ENCODE measurements around the gene GLUD2. TPM values are rescaled to one million over a fixed set of nuclear protein-coding genes. Genes with fewer than 3 reads are reported as not detected.
A peak's percentile ranks its signal among the peaks of the same experiment; 100 is the strongest.
"Not testable (repeated sequence)": the region's sequence is repeated elsewhere in the genome, so short reads cannot be mapped to it uniquely, and the experiment has no call there.

The GLUD2 gene
- total RNA-seq: under 1 TPM; 0.25 to 0.28 TPM

DNA sequence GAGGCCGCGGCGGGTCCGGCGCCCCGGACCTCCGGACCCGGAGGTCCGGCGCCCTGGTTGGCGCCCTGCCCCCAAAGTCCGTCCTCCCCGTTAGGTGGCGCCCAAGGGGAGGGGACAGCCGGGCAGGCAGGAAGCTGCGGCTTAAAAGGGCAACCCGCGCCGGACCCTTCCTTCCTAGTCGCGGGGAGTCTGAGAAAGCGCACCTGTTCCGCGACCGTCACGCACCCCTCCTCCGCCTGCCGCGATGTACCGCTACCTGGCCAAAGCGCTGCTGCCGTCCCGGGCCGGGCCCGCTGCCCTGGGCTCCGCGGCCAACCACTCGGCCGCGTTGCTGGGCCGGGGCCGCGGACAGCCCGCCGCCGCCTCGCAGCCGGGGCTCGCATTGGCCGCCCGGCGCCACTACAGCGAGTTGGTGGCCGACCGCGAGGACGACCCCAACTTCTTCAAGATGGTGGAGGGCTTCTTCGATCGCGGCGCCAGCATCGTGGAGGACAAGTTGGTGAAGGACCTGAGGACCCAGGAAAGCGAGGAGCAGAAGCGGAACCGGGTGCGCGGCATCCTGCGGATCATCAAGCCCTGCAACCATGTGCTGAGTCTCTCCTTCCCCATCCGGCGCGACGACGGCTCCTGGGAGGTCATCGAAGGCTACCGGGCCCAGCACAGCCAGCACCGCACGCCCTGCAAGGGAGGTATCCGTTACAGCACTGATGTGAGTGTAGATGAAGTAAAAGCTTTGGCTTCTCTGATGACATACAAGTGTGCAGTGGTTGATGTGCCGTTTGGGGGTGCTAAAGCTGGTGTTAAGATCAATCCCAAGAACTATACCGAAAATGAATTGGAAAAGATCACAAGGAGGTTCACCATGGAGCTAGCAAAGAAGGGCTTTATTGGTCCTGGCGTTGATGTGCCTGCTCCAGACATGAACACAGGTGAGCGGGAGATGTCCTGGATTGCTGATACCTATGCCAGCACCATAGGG lies at the start of gene GLUD2:
TSS of gene GLUD2 (plus strand) at position 170 of the 979 bp plus-strand sequence. CDS start at position 245, 75 bp downstream.
- peak; percentile 63 for ATAC-seq (ENCODE audit: low read depth)
- H3K27me3 Mint-ChIP-seq: peaks cover 21% of the 10 kb centered on the region
- POLR2A ChIA-PET, DNase-seq, H3K4me3 Mint-ChIP-seq, H3K36me3 Mint-ChIP-seq, H3K9me3 Mint-ChIP-seq, H3K4me1 Mint-ChIP-seq, H3K27ac Mint-ChIP-seq: not testable (repeated sequence)

DNA sequence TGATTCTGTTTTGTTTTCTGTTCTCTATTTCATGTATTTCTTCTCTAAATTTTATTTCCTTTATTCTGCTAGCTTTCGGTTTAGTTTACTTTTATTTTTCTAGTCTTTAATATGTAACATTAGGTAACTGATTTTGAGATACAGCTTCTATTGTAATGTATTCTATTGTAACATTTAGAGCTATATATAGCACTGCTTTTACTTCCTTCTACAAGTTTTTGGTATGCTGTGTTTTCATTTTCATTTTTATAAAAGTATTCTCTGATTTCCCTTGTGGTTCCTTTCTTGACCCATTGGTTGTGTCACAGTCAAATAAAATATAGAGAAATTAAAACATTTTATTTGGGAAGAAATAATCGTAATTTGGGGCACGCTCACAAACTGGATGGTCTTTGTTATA lies 48.0 kb upstream of the GLUD2 start:
- Mint-ChIP-seq H3K4me1 (no peaks in the 10 kb centered on the region), H3K27ac (no peak overlapping the region), H3K27me3 (no peaks in the 10 kb centered on the region), H3K9me3 (no peaks in the 10 kb centered on the region), H3K4me3 (no peak overlapping the region), H3K36me3 (no peaks in the 10 kb centered on the region)
- DNase-seq: no peak
- no peak for ATAC-seq (ENCODE audit: low read depth)
- POLR2A ChIA-PET: no interaction called here

DNA sequence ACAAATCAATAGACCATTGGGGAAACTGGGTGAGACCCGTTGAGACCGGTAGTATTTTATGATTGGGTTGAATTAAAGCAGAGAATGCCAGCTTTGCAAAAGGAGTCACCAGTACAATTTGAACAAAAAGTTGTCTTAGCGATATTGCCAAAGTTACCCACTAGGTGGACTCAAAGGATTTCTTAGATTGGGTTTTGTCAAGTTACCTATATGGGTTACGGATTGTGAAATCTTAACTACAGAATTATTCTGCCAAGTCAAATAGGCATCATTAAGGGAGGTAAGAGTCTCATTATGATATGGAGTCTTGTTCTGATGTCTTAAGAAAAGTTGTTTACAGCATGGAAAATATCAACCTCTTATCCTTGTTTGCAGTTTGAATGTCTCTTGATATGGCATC lies 46.8 kb upstream of the GLUD2 start:
- H3K27ac Mint-ChIP-seq: no peak overlapping the region
- no peak for ATAC-seq (ENCODE audit: low read depth)
- no peak for DNase-seq
- H3K4me1 Mint-ChIP-seq: no peaks in the 10 kb centered on the region
- H3K27me3 Mint-ChIP-seq: no peaks in the 10 kb centered on the region
- H3K4me3 Mint-ChIP-seq: no peak overlapping the region
- POLR2A ChIA-PET: no interaction called here
- H3K9me3 Mint-ChIP-seq: no peaks in the 10 kb centered on the region
- no peaks in the 10 kb centered on the region for H3K36me3 Mint-ChIP-seq

DNA sequence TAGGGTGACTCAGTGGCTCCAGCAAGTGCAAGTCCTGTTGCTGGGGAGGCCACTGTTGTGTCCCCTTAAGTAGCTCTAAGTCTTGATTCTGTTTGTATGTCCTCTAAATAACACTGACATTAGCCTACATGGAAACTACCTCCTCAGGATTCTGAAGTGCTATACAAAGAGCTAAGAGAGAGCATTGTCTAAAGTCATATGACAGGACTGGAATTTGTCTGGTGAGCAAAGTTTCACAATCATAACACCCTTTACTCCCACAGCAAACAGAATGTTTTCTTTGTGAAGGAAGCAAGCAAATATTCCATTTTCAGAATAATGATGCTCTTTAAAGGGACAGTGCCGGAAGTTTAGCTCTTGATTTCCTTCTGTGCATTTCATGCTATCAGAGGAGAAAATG lies 38.5 kb upstream of the GLUD2 start:
- no peak overlapping the region for H3K4me3 Mint-ChIP-seq
- ATAC-seq (ENCODE audit: low read depth): no peak

DNA sequence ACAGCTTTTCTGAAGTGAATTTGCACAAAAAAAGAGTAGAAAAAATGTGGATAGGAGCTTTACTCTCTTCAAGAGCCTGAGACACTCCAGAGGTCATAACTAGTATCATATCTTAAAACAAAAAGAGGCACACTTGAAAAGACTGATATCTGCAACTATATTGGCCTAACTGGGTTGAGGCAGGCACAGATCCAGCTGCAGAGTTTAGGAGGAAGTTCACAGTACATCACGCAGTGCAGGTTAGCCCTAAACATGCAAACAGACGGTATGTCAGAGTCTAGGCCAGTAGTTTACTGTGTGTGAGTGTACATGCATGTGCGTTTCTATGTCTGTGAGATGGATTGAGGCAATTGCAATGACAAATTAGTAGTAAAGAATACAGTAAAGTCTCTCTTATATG lies 37.6 kb upstream of the GLUD2 start:
- Mint-ChIP-seq H3K4me1 (no peaks in the 10 kb centered on the region), H3K27ac (no peak overlapping the region), H3K27me3 (peaks cover 2% of the 10 kb centered on the region), H3K9me3 (no peaks in the 10 kb centered on the region), H3K36me3 (no peaks in the 10 kb centered on the region), H3K4me3 (no peak overlapping the region)
- DNase-seq (no peak), ATAC-seq (ENCODE audit: low read depth) (no peak)
- POLR2A ChIA-PET: no interaction called here

More for the DNA sequence above, 38.5 kb upstream of the GLUD2 start:
- no peaks in the 10 kb centered on the region for H3K36me3 Mint-ChIP-seq
- no peaks in the 10 kb centered on the region for H3K4me1 Mint-ChIP-seq
- H3K27ac Mint-ChIP-seq: no peak overlapping the region
- H3K27me3 Mint-ChIP-seq: peaks cover 2% of the 10 kb centered on the region
- H3K9me3 Mint-ChIP-seq: no peaks in the 10 kb centered on the region
- no peak for DNase-seq
- POLR2A ChIA-PET: no interaction called here

DNA sequence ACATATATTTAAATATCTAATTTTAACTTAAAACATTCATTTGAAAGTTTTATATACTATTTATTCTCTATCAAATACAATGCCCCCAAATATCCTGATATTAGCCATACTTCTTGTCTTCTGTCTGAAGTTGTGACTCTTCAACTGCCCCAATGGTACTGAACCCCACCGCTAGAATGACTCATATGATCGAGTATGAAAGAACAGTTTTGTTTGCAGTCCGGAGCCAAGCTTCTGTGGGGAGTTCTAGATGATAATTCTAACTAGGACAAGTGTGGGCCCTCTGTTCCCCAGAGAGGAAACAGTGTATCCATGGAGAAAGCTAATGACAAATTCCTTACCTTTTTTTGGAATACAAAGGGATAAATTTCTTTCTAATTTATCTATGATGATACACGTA lies 37.2 kb upstream of the GLUD2 start:
- no peaks in the 10 kb centered on the region for H3K9me3 Mint-ChIP-seq
- POLR2A ChIA-PET: no interaction called here
- no peaks in the 10 kb centered on the region for H3K36me3 Mint-ChIP-seq
- H3K4me3 Mint-ChIP-seq: no peak overlapping the region
- no peaks in the 10 kb centered on the region for H3K4me1 Mint-ChIP-seq
- H3K27me3 Mint-ChIP-seq: peaks cover 2% of the 10 kb centered on the region
- DNase-seq (no peak), ATAC-seq (ENCODE audit: low read depth) (no peak)
- H3K27ac Mint-ChIP-seq: no peak overlapping the region

DNA sequence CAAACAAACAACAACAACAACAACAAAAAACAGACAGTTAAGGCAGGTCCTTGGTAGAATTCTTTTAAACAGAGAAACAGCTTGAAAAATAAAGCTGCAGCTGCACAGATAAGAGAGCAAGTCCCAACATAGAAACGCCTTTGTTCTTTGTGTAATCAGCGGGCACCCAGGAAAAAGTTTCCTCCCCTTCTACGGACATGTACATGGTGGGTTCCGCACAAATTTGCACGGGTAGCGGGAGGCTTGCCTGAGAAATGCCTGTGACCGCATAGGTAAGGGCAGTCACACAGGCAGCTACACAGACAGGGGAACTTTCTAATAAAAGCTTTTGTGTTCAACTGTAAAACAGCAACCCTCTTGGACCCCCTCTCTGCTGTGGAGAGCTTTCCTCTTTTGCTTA lies 36.2 kb upstream of the GLUD2 start:
- POLR2A ChIA-PET: no interaction called here
- Mint-ChIP-seq H3K36me3 (no peaks in the 10 kb centered on the region), H3K9me3 (no peaks in the 10 kb centered on the region), H3K4me3 (no peak overlapping the region), H3K27ac (no peak overlapping the region), H3K4me1 (no peaks in the 10 kb centered on the region), H3K27me3 (no peaks in the 10 kb centered on the region)
- ATAC-seq (ENCODE audit: low read depth) (no peak), DNase-seq (no peak)

DNA sequence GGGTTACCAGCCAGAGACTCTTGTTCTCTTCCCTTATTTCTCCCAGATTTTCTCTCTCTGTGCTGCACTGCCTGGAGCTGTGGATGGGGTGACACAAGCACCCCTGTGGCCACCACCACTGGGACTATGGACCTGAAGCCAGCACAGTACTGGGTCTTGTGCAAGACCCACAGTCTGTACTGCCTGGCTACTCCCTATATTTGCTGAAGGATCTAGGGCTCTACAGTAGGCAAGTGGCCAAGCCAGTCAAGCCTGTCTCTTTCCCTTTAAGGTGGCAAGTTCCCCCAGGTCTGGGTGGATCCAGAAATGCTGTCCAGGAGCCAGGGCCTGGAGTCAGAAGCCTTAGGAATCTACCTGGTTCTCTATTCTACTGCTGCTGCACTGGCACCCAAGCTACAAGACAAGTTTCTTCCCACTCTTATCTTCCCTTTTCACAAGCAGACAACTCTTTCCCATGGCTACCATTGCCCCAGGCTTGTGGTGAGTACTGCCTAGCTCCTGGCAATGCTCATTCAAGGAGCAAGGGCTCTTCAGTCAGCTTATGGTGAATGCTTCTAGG lies 33.4 kb upstream of the GLUD2 start:
- DNase-seq: no peak
- POLR2A ChIA-PET: no interaction called here
- Mint-ChIP-seq H3K27me3 (no peaks in the 10 kb centered on the region), H3K4me1 (no peaks in the 10 kb centered on the region), H3K36me3 (no peaks in the 10 kb centered on the region), H3K4me3 (no peak overlapping the region), H3K27ac (no peak overlapping the region), H3K9me3 (no peaks in the 10 kb centered on the region)
- ATAC-seq (ENCODE audit: low read depth): no peak

DNA sequence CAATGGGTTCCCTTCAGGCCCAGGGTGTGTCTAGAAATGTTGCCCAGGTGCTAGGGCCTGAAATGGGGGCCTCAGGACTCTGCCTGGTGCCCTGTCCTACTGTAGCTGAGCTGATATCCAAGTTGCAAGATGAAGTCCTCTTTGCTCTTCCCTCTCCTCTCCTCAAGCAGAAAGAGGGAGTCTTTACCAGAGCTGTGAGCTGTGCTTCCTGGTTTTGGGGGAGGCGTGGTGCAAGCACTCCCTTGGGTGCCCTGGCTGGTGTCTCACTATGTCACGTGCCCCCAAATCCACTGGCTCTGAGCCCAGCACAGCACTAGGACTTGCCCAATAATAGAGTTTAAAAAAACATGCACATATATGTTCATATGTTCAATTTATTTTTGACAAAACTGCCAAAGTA lies 32.6 kb upstream of the GLUD2 start:
- H3K9me3 Mint-ChIP-seq: no peaks in the 10 kb centered on the region
- POLR2A ChIA-PET: no interaction called here
- no peak for ATAC-seq (ENCODE audit: low read depth)
- no peak overlapping the region for H3K27ac Mint-ChIP-seq
- no peak for DNase-seq
- no peak overlapping the region for H3K4me3 Mint-ChIP-seq
- H3K36me3 Mint-ChIP-seq: no peaks in the 10 kb centered on the region
- no peaks in the 10 kb centered on the region for H3K27me3 Mint-ChIP-seq
- H3K4me1 Mint-ChIP-seq: no peaks in the 10 kb centered on the region

DNA sequence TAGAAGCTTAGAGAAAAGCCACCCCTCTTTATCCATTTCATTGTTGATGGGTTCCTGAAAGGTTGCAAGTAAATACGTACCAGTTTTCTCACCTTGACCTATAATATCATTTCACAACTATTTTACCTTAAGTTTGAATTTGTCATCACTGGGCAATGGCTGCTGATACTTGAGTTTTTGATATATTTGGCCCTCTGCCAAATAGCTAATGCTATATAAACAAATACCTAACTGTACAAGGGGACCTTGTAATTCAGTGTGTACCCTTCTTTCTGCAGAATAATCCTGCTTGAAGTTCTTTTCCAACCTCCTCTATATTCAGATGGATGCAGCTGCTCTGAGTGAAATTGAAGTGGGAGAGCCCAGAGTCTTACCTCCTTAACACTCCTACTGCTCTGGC lies 19.0 kb upstream of the GLUD2 start:
- DNase-seq (no peak), ATAC-seq (ENCODE audit: low read depth) (no peak)
- Mint-ChIP-seq H3K27me3 (peaks cover 2% of the 10 kb centered on the region), H3K36me3 (no peaks in the 10 kb centered on the region), H3K27ac (no peak overlapping the region), H3K4me1 (no peaks in the 10 kb centered on the region), H3K9me3 (no peaks in the 10 kb centered on the region), H3K4me3 (no peak overlapping the region)
- POLR2A ChIA-PET: no interaction called here

DNA sequence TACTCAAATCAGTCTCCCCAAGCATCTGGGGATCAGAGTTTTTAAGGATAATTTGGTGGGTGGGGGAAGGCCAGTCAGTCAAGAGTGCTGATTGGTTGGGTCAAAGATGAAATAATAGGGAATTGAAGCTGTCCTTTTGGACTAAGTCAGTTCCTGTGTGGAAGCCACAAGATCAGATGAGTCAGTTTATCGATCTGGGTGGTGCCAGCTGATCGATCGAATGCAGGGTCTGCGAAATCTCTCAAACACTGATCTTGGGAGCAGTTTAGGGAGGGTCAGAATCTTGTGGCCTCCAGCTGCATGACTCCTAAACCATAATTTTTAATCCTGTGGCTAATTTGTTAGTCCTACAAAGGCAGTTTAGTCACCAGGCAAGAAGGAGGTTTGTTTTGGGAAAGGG lies 17.3 kb upstream of the GLUD2 start:
- H3K27ac Mint-ChIP-seq: no peak overlapping the region
- POLR2A ChIA-PET: no interaction called here
- no peaks in the 10 kb centered on the region for H3K36me3 Mint-ChIP-seq
- DNase-seq: no peak
- no peaks in the 10 kb centered on the region for H3K9me3 Mint-ChIP-seq
- H3K4me3 Mint-ChIP-seq: no peak overlapping the region
- no peak for ATAC-seq (ENCODE audit: low read depth)
- no peaks in the 10 kb centered on the region for H3K4me1 Mint-ChIP-seq
- peaks cover 2% of the 10 kb centered on the region for H3K27me3 Mint-ChIP-seq

DNA sequence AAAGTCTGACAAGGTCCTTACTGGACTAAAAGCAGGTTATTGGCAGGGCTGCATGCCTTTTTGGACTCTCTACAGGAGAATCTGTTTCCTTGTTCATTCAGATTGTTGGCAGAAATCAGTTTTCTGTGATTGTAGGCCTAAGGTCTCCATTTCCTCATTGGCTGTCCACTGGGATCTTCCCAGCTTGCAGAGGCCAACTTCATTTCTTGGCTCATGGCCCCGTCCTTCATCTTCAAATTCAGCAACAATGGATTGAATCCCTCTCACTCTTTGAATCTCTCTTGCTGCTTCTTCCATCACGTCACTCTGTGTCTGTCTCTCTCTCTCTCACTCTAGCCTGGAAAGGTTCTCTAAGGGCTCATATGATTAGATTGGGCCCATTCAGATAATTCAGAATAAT lies 14.9 kb upstream of the GLUD2 start:
- Mint-ChIP-seq H3K27me3 (no peaks in the 10 kb centered on the region), H3K4me3 (no peak overlapping the region), H3K9me3 (no peaks in the 10 kb centered on the region), H3K4me1 (no peaks in the 10 kb centered on the region), H3K36me3 (no peaks in the 10 kb centered on the region), H3K27ac (no peak overlapping the region)
- no peak for ATAC-seq (ENCODE audit: low read depth)
- no peak for DNase-seq
- POLR2A ChIA-PET: no interaction called here

DNA sequence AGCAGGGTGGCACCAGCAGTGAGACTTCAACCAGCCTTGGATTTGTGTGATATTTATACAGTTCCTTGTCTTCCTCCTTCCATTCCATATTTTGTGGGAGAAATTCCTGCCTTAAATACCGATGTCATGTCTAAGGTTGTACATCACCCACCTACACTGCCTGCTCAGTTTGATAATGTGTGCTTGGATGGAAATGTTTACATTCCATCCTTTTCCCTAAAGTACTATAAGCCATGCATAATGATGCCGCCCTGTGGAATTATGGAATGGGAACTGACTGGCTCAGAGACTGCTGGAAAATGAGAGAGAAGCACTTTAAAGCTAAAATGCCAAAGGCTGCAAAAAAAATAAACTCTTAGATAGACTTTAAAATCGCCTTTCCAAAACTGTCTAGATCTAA lies 11.3 kb upstream of the GLUD2 start:
- DNase-seq (no peak), ATAC-seq (ENCODE audit: low read depth) (no peak)
- Mint-ChIP-seq H3K27ac (no peak overlapping the region), H3K4me1 (no peaks in the 10 kb centered on the region), H3K36me3 (no peaks in the 10 kb centered on the region), H3K27me3 (no peaks in the 10 kb centered on the region), H3K9me3 (no peaks in the 10 kb centered on the region), H3K4me3 (no peak overlapping the region)
- POLR2A ChIA-PET: no interaction called here

DNA sequence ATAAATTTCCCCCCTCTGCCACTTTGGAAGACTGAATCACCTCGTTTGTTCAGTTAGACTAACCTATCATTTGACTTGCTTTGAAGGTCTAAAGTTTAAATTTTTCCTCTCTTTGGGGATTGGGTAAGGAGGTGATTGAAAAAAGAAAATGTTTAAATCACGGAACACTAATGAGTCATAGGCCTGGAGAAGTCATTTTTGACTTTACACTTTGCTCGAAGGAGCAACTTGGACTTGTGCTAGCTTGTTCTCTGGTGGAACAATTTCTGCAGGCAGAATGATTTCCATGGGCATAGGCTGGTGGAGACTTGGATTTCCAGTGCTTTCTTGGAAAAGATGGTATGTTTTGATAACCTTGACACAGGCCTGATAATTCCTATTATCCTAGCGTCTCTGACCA lies 10.5 kb upstream of the GLUD2 start:
- POLR2A ChIA-PET: no interaction called here
- Mint-ChIP-seq H3K4me3 (no peak overlapping the region), H3K27ac (no peak overlapping the region), H3K27me3 (no peaks in the 10 kb centered on the region), H3K4me1 (no peaks in the 10 kb centered on the region), H3K36me3 (no peaks in the 10 kb centered on the region), H3K9me3 (no peaks in the 10 kb centered on the region)
- ATAC-seq (ENCODE audit: low read depth) (no peak), DNase-seq (no peak)
